Pancreas (tissue), 10 donors: ENCODE measurements around the gene SGPP1. TPM values are rescaled to one million over a fixed set of nuclear protein-coding genes. Genes with fewer than 3 reads are reported as not detected.
"Not testable (repeated sequence)": the region's sequence is repeated elsewhere in the genome, so short reads cannot be mapped to it uniquely, and the experiment has no call there.

Experiments used
- ATAC-seq, 4 donors: fragments of 200-7000 bp; cut with Tn5 transposase; one replicate each; pipeline versions ENCODE4 v1.8.0 to v1.9.1; 2020; ENCODE audit warnings: mild to moderate bottlenecking in 4 of 4, moderate library complexity in 4 of 4
- DNase-seq, 6 donors: peaks; one replicate each; pipeline ENCODE4 v3.0.0-alpha.2; 2020
- FAIRE-seq: peaks from 2 replicates; lab custom pipeline; 2012; peaks lifted over from hg19 to GRCh38; lab: Jason Lieb, UNC
- H3K27ac ChIP-seq, 4 donors: fragments of 200-600 bp; sonication (generic); 1 replicate in 3 of 4; 2 replicates in 1 of 4; pipeline versions ENCODE4 v1.5.0 to v1.8.0; 2020
- H3K27me3 ChIP-seq, 4 donors: fragments of 200-600 bp; one replicate each; pipeline ENCODE4 v1.8.0; 2021
- H3K36me3 ChIP-seq, 3 donors: fragments of 200-600 bp; sonication (generic) in 1 of 3; one replicate each; pipeline versions ENCODE4 v1.5.0 to v1.8.0; 2020 to 2021
- H3K4me1 ChIP-seq, 3 donors: fragments of 200-600 bp; one replicate each; pipeline ENCODE4 v1.8.0; 2021
- H3K4me3 ChIP-seq, 4 donors: fragments of 200-600 bp; sonication (generic) in 2 of 4; one replicate each; pipeline versions ENCODE4 v1.5.0 to v1.8.0; 2020 to 2021
- H3K9me3 ChIP-seq, 4 donors: fragments of 200-600 bp; one replicate each; pipeline ENCODE4 v1.8.0; 2021
- WGBS, 2 donors: extraction: QIAGEN DNeasy Blood & Tissue Kit; methylation state at CpG; one replicate each; pipeline ENCODE4 v1.1.7; 2013; 5-methylcytosine and 5-hydroxymethylcytosine counted together
- intact Hi-C, 3 donors: fragments of 100-400 bp; cut with DNase I; formaldehyde crosslinking; loops; one replicate each; pipeline versions ENCODE4 v1.11.1 to v1.14.2; 2022
- polyA plus RNA-seq, 2 donors: library from polyadenylated mRNA; stranded (reverse); fragments of 200-250 nt; gene quantifications; one replicate each; pipeline ENCODE4 v1.2.3, GENCODE V29; 2013
- total RNA-seq, 6 donors: library from RNA; stranded (reverse); fragmentation: NEBNext Ultra II Directional in 4 of 6; extraction: Animal tissue kit (Norgen Biotek cat#: 25700) in 4 of 6; gene quantifications; one replicate each; pipeline versions ENCODE4 v1.2.1 to v1.2.4, GENCODE V29; 2021 to 2023
- TF ChIP-seq, protein P1 (sequence below), 4 donors: fragments of 200-600 bp; sonication (generic) in 3 of 4; IDR thresholded peaks; one replicate each; pipeline versions ENCODE4 v1.5.0 to v1.8.0; 2021; ENCODE audit warnings: antibody characterized with exemption in 4 of 4
- donor health status: healthy with polysubstance abuse.
- donor health status: DM: no; HTN: no; CAD: no; lungs with moderate emphysema.
- donor health status: DM: no; HTN: no; CAD: no.
- donor health status: control.
- donor health status: control.
- donor health status: Bipolar disorder and iron deficiency.
- donor health status: DM: yes; HTN: yes; CAD: no.
- donor health status: DM: no; HTN: no; CAD: no.
- donor health status: DM: no; HTN: no; CAD: no.
- donor health status: DM: yes; HTN: yes; CAD: no.

SGPP1 gene
- total and polyA plus RNA-seq, 8 donors, result 5.7 to 14.3 (median 10.9) TPM

DNA sequence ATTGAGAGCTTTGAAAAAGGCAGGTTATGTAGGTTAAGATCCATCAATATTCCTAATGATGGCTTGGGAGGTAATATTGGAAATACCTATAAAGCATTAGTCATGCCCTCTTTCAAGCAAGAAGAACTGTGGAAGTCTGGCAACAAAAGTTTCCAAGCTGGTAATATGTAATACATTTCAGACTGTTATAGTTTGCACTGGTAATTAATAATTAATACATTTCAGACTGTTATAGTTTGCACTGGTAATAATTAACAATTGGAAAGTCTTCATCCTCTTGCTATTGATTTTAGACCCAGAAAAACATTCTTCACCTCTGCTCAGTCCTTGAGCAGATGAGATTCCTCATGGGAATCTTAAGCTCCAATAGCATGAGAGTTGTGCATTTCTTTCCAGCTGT is 57.2 kb downstream of the SGPP1 start:
- intact Hi-C loops, result no loop called here
- Histone ChIP-seq H3K9me3 (no peaks in the 10 kb centered on the region), H3K4me3 (no peak overlapping the region), H3K27ac (peak overlapping the region in 2 of 4 donors; percentile 44 to 48), H3K36me3 (no peaks in the 10 kb centered on the region), H3K4me1 (peaks cover 20 to 30% (median 22%) of the 10 kb centered on the region in 3 donors), H3K27me3 (no peaks in the 10 kb centered on the region)
- no peak for DNase-seq
- peak; percentile 47 to 69 (median 56) for ATAC-seq
- TF ChIP-seq, protein P1, sequence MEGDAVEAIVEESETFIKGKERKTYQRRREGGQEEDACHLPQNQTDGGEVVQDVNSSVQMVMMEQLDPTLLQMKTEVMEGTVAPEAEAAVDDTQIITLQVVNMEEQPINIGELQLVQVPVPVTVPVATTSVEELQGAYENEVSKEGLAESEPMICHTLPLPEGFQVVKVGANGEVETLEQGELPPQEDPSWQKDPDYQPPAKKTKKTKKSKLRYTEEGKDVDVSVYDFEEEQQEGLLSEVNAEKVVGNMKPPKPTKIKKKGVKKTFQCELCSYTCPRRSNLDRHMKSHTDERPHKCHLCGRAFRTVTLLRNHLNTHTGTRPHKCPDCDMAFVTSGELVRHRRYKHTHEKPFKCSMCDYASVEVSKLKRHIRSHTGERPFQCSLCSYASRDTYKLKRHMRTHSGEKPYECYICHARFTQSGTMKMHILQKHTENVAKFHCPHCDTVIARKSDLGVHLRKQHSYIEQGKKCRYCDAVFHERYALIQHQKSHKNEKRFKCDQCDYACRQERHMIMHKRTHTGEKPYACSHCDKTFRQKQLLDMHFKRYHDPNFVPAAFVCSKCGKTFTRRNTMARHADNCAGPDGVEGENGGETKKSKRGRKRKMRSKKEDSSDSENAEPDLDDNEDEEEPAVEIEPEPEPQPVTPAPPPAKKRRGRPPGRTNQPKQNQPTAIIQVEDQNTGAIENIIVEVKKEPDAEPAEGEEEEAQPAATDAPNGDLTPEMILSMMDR (IDR thresholded peaks at IDR 0.05), result no peak
- no peak for FAIRE-seq

DNA sequence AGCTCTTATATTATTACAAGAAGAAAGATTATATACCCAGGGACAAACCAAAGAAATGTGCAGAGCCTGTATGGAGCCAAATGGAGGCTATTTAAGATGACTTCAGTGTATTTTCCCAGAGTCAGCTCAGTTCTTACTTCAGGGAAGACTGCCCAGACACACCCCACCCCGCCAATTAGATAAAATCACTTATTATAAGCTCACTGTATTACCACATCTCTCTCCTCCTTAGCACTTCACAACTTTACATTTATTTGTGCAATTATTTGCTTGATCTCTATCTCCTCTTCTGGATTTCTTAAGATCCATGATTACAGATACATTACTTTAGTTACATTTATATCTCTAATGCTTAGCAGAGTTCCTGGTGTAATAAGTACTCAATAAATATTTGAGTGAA is 61.5 kb downstream of the SGPP1 start:
- Histone ChIP-seq H3K27me3 (no peaks in the 10 kb centered on the region), H3K4me1 (peaks cover 11 to 14% (median 12%) of the 10 kb centered on the region in 3 donors), H3K36me3 (no peaks in the 10 kb centered on the region), H3K9me3 (no peaks in the 10 kb centered on the region), H3K4me3 (no peak overlapping the region), H3K27ac (no peak overlapping the region)
- TF ChIP-seq, protein P1 (IDR thresholded peaks at IDR 0.05), result no peak
- ATAC-seq, result no peak
- no peak for FAIRE-seq
- DNase-seq, result no peak
- intact Hi-C loops, result loop anchor here in 2 of 3 donors (10.0 kb wide), 2 partner anchors 48 to 108 kb away; no protein-coding TSS in a partner anchor
- 67 to 75% methylated on average over 1 of the region's 1 CpG for WGBS, 2 donors

DNA sequence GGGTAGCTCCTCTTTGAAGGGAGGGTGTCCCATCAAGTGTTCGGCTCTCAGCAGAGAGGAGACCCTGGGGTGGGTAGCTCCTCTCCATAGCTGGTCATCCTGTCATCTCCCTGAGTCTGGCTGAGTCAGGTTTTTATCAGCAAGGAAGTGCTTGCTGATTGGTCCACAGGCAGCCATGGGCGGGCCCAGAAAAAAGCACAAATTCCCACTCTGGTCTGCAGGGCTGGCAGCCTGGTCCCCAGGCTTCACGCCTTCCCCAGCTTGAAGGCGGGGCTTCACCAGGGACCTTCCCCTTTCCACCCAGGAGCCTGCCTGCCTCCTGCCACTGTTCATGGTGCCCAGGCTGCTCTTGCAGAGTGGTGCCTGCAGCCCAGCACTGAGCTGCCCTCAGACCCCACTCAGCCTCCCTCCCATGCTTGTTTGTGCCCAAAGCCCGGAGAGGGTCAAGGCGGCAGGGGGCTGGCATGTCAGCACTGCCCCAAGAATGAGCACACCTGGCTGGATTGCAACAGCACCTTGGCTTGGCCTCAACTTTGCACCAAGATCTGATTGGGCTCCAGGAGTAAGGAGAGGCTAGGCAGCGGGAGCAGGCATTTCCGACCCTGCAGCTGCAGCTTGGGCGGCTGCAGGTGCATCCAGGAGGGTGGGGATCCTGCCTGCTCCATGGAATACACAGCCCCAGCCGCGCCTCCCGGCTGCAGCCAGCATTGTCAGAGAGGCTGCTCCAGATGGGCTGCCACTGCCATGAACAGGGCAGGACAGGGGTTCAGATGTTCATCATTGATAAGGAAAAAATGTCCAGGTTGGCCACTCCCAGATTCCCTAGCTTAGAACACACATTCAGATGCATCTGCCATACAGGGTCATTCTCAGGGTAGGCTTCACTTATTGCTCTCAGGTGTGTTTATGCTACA is 64.2 kb downstream of the SGPP1 start:
- FAIRE-seq, result no peak
- intact Hi-C loops, result loop anchor here in 2 of 3 donors (10.0 kb wide), 2 partner anchors 51 to 111 kb away; no protein-coding TSS in a partner anchor
- H3K27ac ChIP-seq, result no peak overlapping the region

DNA sequence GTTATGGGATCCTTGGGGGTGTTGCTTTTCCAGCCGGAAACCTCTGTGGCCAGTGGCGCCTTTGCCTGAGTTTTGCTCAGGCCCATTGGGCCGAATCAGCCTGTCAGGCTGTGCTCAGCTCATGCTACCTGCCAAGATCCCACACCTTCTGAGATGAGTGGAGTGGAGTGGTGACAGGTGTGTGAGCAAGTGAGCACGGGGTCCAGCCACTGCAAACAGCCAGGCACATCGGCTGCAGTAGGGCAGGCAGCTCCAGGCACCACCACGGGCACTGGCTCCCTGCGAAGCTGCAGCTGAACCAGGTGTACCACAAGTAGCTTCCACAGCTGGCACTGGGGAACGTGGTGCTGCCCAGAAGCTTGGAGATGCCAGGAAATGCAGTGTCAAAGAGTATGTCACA is 65.1 kb downstream of the SGPP1 start:
- 77 to 79% methylated on average over 8 of the region's 8 CpGs for WGBS, 2 donors
- no peaks in the 10 kb centered on the region for H3K36me3 ChIP-seq
- H3K9me3 ChIP-seq, result no peaks in the 10 kb centered on the region
- TF ChIP-seq, protein P1 (IDR thresholded peaks at IDR 0.05), result no peak
- FAIRE-seq, result no peak
- no peak for ATAC-seq
- intact Hi-C loops, result loop anchor here in 2 of 3 donors (10.0 kb wide), 2 partner anchors 52 to 112 kb away; no protein-coding TSS in a partner anchor
- peaks cover 4 to 9% (median 6%) of the 10 kb centered on the region in 3 donors for H3K4me1 ChIP-seq
- no peaks in the 10 kb centered on the region for H3K27me3 ChIP-seq
- DNase-seq, result peak in 1 of 6 donors; percentile 65
- H3K27ac ChIP-seq, result no peak overlapping the region
- no peak overlapping the region for H3K4me3 ChIP-seq

More for the DNA sequence above, 64.2 kb downstream of the SGPP1 start:
- 62 to 64% methylated on average over 12 of the region's 12 CpGs for WGBS, 2 donors
- Histone ChIP-seq H3K4me1 (peaks cover 4 to 9% (median 6%) of the 10 kb centered on the region in 3 donors), H3K4me3 (no peak overlapping the region), H3K36me3 (no peaks in the 10 kb centered on the region), H3K27me3 (no peaks in the 10 kb centered on the region), H3K9me3 (no peaks in the 10 kb centered on the region)
- DNase-seq, result peak in 5 of 6 donors; percentile 56 to 81 (median 66)
- TF ChIP-seq, protein P1 (IDR thresholded peaks at IDR 0.05), result no peak
- ATAC-seq, result peak; percentile 80 to 89 (median 84)

DNA sequence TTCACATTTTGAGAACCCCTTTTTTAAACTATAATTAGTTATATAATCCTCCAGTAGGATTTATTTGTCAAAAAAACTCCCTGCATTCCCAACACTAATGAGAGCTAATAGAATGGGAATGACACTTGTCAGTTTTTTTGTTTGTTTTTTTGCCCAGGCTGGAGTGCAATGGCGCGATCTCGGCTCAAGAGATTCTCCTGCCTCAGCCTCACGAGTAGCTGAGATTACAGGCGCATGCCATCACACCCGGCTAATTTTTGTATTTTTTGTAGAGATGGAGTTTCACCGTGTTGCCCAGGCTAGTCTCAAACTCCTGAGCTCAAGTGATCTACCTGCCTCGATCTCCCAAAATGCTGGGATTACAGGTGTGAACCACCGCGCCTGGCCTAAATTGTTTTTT is 66.0 kb downstream of the SGPP1 start:
- not testable (repeated sequence) for ATAC-seq, H3K4me3 ChIP-seq, H3K27ac ChIP-seq, FAIRE-seq, DNase-seq, H3K36me3 ChIP-seq, H3K9me3 ChIP-seq, H3K4me1 ChIP-seq, H3K27me3 ChIP-seq
- intact Hi-C loops, result loop anchor here in 2 of 3 donors (10.0 kb wide), 2 partner anchors 53 to 113 kb away; no protein-coding TSS in a partner anchor
- 93 to 94% methylated on average over 10 of the region's 10 CpGs for whole genome bisulfite sequencing, 2 donors
